MCF 10A (cell line): Measurements from ENCODE around the gene SYT1. TPM values are rescaled to one million over a fixed set of nuclear protein-coding genes. Genes with fewer than 3 reads are reported as not detected.
A peak's percentile ranks its signal among the peaks of the same experiment; 100 is the strongest.

ENCODE experiments used
- BruUV-seq: library from RNA; stranded (reverse); fragments of 400-500 nt; replicated peaks from 2 replicates; lab custom pipeline; 2021; lab: Mats Ljungman, UMichigan
- CTCF ChIA-PET: fragments of 300-600 bp; sonication (Branson Sonifier 250); formaldehyde crosslinking; extraction: SDS; loops from one replicate; lab custom pipeline; 2021; ENCODE audit warnings: antibody characterized with exemption, inconsistent platforms; lab: Yijun Ruan, JAX
- POLR2A ChIA-PET: fragments of 300-600, 350-650 bp; sonication (Branson Sonifier 250); formaldehyde crosslinking; extraction: SDS; loops from one replicate; lab custom pipeline; 2020; ENCODE audit warnings: antibody characterized with exemption, inconsistent platforms; lab: Yijun Ruan, JAX
- DNase-seq: peaks from one replicate; pipeline ENCODE4 v3.0.0-alpha.2; 2018; ENCODE audit not compliant: unreplicated experiment
- H3K27ac Mint-ChIP-seq: one replicate; pipeline ENCODE4 v1.8.0; 2022; ENCODE audit warnings: mild to moderate bottlenecking, low read depth, mixed read lengths; ENCODE audit not compliant: unreplicated experiment
- H3K27me3 Mint-ChIP-seq: one replicate; pipeline ENCODE4 v1.8.0; 2022; ENCODE audit warnings: mixed read lengths; ENCODE audit not compliant: insufficient read depth, unreplicated experiment
- H3K36me3 Mint-ChIP-seq: one replicate; pipeline ENCODE4 v1.8.0; 2022; ENCODE audit warnings: mild to moderate bottlenecking, moderate library complexity, mixed read lengths; ENCODE audit not compliant: insufficient read depth, unreplicated experiment
- H3K4me1 Mint-ChIP-seq: one replicate; pipeline ENCODE4 v1.8.0; 2022; ENCODE audit warnings: mixed read lengths; ENCODE audit not compliant: insufficient read depth, unreplicated experiment
- H3K4me3 Mint-ChIP-seq: one replicate; pipeline ENCODE4 v1.8.0; 2022; ENCODE audit warnings: mild to moderate bottlenecking, moderate library complexity, mixed read lengths; ENCODE audit not compliant: unreplicated experiment
- H3K9me3 Mint-ChIP-seq: one replicate; pipeline ENCODE4 v1.8.0; 2022; ENCODE audit warnings: mixed read lengths; ENCODE audit not compliant: unreplicated experiment
- CTCF ChIP-seq: fragments of 200-600 bp; IDR thresholded peaks from one replicate; pipeline ENCODE4 v1.8.0; 2022; ENCODE audit warnings: antibody characterized with exemption, mild to moderate bottlenecking; ENCODE audit not compliant: unreplicated experiment
- intact Hi-C: fragments of 100-400 bp; cut with micrococcal nuclease; formaldehyde crosslinking; loops from 2 replicates; pipeline ENCODE4 v1.14.1; 2022
- total RNA-seq: library from RNA; stranded (reverse); gene quantifications from 2 replicates; pipeline ENCODE4 v1.2.3, GENCODE V29; 2022

The SYT1 gene
- total RNA-seq, 1 experiment from 2014 or later = 7.4 TPM

DNA sequence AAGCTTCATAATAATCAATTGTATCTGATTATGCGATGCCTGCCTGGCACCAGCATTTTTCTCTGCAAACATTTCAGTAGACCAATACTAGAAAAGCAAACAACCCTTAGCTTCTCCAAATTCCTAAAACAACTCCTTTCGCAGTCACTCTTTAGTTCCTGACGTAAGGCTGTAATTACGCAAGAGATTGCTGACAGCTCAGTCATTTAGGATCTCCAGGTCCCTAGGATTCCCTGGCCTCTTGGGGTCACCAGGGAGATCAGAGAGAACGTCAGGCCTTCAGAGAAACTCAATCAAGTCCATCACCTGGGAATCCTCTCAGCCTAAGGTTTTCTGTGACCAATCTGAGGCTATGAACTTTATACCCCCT is 435.6 kb downstream of the SYT1 start:
- no TSS peak for BruUV-seq
- intact Hi-C loops = no loop called here
- Mint-ChIP-seq H3K27ac (peak overlapping the region; percentile 19), H3K9me3 (no peaks in the 10 kb centered on the region), H3K27me3 (no peaks in the 10 kb centered on the region), H3K4me3 (no peak overlapping the region), H3K4me1 (no peaks in the 10 kb centered on the region), H3K36me3 (peaks cover 6% of the 10 kb centered on the region)
- ChIA-PET POLR2A (no interaction called here), CTCF (interaction anchor here (0.6 kb wide), 2 partner anchors 10 to 532 kb away, joined by 3 read pairs; no protein-coding TSS in a partner anchor)
- peak; percentile 78 for DNase-seq
- no peak for TF ChIP-seq CTCF

- CTCF ChIA-PET = interaction anchor here (0.6 kb wide), 1 partner anchor 22 kb away, joined by 3 read pairs; no protein-coding TSS in a partner anchor
These were observed 436.6 kb downstream of the SYT1 start for GRCh38 chr12:79301181-79301580.

DNA sequence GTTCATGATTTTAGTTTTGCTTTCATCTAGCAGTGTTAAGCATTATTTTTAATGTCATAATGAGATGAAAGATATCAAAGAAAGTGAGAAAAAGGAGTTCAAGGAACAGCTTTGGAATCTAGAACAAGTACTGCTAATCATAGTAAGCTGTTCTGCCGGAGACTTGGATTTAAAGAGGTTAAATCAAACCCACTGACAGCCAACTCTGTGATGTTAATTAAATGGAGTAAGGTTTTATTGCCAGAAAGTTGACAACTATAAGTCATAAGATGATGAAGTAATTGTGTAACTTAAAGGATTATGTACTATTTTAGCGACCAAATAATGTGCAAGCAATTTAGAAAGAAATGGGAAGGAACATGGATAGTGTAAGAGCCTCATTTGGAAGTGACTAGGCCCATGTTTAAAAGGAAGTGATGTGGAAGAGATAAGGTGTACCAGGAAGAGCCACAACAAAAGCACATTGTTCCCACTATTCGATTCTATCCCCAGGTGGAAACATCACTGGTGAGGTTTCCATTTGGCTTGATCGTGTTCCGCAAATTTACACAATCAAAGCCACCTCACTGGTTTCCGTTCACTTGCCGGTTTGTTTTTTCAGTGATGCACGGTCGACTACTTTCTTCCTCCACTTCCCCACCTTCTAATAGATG is 437.7 kb downstream of the SYT1 start:
- Mint-ChIP-seq H3K27me3 (no peaks in the 10 kb centered on the region), H3K4me3 (no peak overlapping the region), H3K9me3 (no peaks in the 10 kb centered on the region), H3K36me3 (no peaks in the 10 kb centered on the region), H3K27ac (no peak overlapping the region), H3K4me1 (no peaks in the 10 kb centered on the region)
- no TSS peak for BruUV-seq
- TF ChIP-seq CTCF = no peak
- DNase-seq = no peak
- ChIA-PET POLR2A (interaction anchor here (0.5 kb wide), 1 partner anchor 64 kb away, joined by 3 read pairs; no protein-coding TSS in a partner anchor), CTCF (interaction anchor here (0.6 kb wide), 1 partner anchor 551 kb away, joined by 5 read pairs; no protein-coding TSS in a partner anchor)
- intact Hi-C loops = no loop called here

More at GRCh38 chr12:79301181-79301580, 436.6 kb downstream of the SYT1 start:
- Mint-ChIP-seq H3K4me3 (no peak overlapping the region), H3K27me3 (no peaks in the 10 kb centered on the region), H3K9me3 (no peaks in the 10 kb centered on the region), H3K4me1 (no peaks in the 10 kb centered on the region), H3K27ac (no peak overlapping the region), H3K36me3 (peaks cover 3% of the 10 kb centered on the region)
- TF ChIP-seq CTCF = no peak
- intact Hi-C loops = no loop called here
- peak; percentile 27 for DNase-seq
- POLR2A ChIA-PET = no interaction called here
- no TSS peak for BruUV-seq

DNA sequence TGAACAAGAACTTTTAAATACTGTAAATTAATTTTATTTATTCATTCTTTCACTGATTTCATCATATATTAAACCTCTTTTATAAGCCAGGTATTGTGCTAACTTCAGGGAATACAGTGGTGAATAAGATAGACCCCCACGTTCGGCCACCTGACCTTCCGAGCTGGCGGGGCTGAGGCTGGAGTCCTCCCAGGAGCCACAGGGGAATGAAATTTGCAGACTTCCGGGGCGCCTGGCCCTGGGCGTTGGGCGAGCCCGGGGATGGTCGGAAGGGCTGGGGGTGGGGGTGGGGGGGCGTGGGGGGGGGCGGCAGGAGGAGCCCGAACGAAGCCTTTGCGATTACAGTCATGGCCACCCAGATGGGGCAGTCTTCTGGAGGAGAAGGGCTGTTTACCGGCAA is 442.8 kb downstream of the SYT1 start:
- Mint-ChIP-seq H3K9me3 (no peaks in the 10 kb centered on the region), H3K36me3 (no peaks in the 10 kb centered on the region), H3K27me3 (no peaks in the 10 kb centered on the region), H3K4me3 (no peak overlapping the region), H3K4me1 (no peaks in the 10 kb centered on the region), H3K27ac (no peak overlapping the region)
- BruUV-seq = no TSS peak
- CTCF ChIA-PET = interaction anchor here (0.7 kb wide), 1 partner anchor 704 kb away, joined by 3 read pairs; no protein-coding TSS in a partner anchor
- POLR2A ChIA-PET = no interaction called here
- intact Hi-C loops = no loop called here
- TF ChIP-seq CTCF = no peak
- DNase-seq = no peak
